ENCODE measurements around the gene LIMK1.

DNA sequence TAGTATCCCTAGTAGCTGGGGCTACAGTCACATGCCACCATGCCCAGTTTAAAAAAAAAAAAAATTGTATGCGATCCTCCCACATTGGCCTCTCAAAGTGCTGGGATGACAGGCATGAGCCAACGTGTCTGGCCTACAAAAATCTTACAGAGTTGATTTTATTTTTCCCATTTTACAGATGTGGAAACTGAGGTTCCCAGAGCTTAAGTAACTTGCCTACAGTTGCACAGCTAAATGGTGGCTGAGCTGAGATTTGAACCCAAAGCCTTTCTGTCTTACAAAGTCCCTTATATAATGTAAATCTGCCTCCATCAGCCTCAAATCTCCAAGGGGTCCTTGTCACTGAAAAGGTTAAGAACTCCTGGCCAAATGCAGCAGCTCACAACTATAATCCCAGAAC, 24.6 kb upstream of the LIMK1 start:
- TF ChIP-seq, protein P1, sequence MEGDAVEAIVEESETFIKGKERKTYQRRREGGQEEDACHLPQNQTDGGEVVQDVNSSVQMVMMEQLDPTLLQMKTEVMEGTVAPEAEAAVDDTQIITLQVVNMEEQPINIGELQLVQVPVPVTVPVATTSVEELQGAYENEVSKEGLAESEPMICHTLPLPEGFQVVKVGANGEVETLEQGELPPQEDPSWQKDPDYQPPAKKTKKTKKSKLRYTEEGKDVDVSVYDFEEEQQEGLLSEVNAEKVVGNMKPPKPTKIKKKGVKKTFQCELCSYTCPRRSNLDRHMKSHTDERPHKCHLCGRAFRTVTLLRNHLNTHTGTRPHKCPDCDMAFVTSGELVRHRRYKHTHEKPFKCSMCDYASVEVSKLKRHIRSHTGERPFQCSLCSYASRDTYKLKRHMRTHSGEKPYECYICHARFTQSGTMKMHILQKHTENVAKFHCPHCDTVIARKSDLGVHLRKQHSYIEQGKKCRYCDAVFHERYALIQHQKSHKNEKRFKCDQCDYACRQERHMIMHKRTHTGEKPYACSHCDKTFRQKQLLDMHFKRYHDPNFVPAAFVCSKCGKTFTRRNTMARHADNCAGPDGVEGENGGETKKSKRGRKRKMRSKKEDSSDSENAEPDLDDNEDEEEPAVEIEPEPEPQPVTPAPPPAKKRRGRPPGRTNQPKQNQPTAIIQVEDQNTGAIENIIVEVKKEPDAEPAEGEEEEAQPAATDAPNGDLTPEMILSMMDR (IDR thresholded peaks at IDR 0.05; ENCODE audit: low read depth, low read length, missing input control): no peak
- TF ChIP-seq SP1 (IDR thresholded peaks at IDR 0.05) (no peak), FOXA1 (IDR thresholded peaks at IDR 0.05) (no peak), NR2F2 (IDR thresholded peaks at IDR 0.05) (no peak), TAF1 (conservative IDR thresholded peaks at IDR 0.05) (no peak), RAD21 (IDR thresholded peaks at IDR 0.05) (no peak), HNF4A (conservative IDR thresholded peaks at IDR 0.05) (no peak), GABPA (IDR thresholded peaks at IDR 0.05 in 1 of 2, conservative IDR thresholded peaks at IDR 0.05 in 1 of 2) (no peak), YY1 (IDR thresholded peaks at IDR 0.05) (no peak), HNF4G (IDR thresholded peaks at IDR 0.05) (no peak)
- TF ChIP-seq, protein P2, sequence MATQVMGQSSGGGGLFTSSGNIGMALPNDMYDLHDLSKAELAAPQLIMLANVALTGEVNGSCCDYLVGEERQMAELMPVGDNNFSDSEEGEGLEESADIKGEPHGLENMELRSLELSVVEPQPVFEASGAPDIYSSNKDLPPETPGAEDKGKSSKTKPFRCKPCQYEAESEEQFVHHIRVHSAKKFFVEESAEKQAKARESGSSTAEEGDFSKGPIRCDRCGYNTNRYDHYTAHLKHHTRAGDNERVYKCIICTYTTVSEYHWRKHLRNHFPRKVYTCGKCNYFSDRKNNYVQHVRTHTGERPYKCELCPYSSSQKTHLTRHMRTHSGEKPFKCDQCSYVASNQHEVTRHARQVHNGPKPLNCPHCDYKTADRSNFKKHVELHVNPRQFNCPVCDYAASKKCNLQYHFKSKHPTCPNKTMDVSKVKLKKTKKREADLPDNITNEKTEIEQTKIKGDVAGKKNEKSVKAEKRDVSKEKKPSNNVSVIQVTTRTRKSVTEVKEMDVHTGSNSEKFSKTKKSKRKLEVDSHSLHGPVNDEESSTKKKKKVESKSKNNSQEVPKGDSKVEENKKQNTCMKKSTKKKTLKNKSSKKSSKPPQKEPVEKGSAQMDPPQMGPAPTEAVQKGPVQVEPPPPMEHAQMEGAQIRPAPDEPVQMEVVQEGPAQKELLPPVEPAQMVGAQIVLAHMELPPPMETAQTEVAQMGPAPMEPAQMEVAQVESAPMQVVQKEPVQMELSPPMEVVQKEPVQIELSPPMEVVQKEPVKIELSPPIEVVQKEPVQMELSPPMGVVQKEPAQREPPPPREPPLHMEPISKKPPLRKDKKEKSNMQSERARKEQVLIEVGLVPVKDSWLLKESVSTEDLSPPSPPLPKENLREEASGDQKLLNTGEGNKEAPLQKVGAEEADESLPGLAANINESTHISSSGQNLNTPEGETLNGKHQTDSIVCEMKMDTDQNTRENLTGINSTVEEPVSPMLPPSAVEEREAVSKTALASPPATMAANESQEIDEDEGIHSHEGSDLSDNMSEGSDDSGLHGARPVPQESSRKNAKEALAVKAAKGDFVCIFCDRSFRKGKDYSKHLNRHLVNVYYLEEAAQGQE (IDR thresholded peaks at IDR 0.05): no peak

Data from liver (tissue), 3 donors.